Osteocyte (in vitro differentiated cells): ENCODE results near the gene KRT80. TPM values are rescaled to one million over a fixed set of nuclear protein-coding genes. Genes with fewer than 3 reads are reported as not detected.
A peak's percentile ranks its signal among the peaks of the same experiment; 100 is the strongest.

Source experiments
- DNase-seq: peaks from one replicate; pipeline ENCODE4 v3.0.0; 2021; ENCODE audit warnings: mixed read lengths; ENCODE audit not compliant: unreplicated experiment; ENCODE audit errors: extremely low spot score
- H3K27ac Mint-ChIP-seq: one replicate; pipeline ENCODE4 v1.8.0; 2021; ENCODE audit warnings: mild to moderate bottlenecking, mixed read lengths; ENCODE audit not compliant: unreplicated experiment
- H3K27me3 Mint-ChIP-seq: one replicate; pipeline ENCODE4 v1.8.0; 2021; ENCODE audit warnings: mixed read lengths; ENCODE audit not compliant: unreplicated experiment
- H3K36me3 Mint-ChIP-seq: one replicate; pipeline ENCODE4 v1.8.0; 2021; ENCODE audit warnings: mixed read lengths; ENCODE audit not compliant: unreplicated experiment
- H3K4me1 Mint-ChIP-seq: one replicate; pipeline ENCODE4 v1.8.0; 2021; ENCODE audit warnings: mixed read lengths; ENCODE audit not compliant: unreplicated experiment
- H3K4me3 Mint-ChIP-seq: one replicate; pipeline ENCODE4 v1.8.0; 2021; ENCODE audit warnings: mild to moderate bottlenecking, moderate library complexity, mixed read lengths; ENCODE audit not compliant: unreplicated experiment
- H3K9me3 Mint-ChIP-seq: one replicate; pipeline ENCODE4 v1.8.0; 2021; ENCODE audit warnings: mixed read lengths; ENCODE audit not compliant: unreplicated experiment
- total RNA-seq: library from RNA; stranded (reverse); gene quantifications from 2 replicates; pipeline ENCODE4 v1.2.1, GENCODE V29; 2021
- TF ChIP-seq, protein P1 (sequence below): fragments of 200-600 bp; sonication (generic); IDR thresholded peaks from 2 replicates; pipeline ENCODE4 v1.5.0; 2021; ENCODE audit warnings: antibody characterized with exemption, mild to moderate bottlenecking, moderate library complexity

KRT80 gene
- total RNA-seq, 1 donor from 2014 or later, result 9.9 TPM

DNA sequence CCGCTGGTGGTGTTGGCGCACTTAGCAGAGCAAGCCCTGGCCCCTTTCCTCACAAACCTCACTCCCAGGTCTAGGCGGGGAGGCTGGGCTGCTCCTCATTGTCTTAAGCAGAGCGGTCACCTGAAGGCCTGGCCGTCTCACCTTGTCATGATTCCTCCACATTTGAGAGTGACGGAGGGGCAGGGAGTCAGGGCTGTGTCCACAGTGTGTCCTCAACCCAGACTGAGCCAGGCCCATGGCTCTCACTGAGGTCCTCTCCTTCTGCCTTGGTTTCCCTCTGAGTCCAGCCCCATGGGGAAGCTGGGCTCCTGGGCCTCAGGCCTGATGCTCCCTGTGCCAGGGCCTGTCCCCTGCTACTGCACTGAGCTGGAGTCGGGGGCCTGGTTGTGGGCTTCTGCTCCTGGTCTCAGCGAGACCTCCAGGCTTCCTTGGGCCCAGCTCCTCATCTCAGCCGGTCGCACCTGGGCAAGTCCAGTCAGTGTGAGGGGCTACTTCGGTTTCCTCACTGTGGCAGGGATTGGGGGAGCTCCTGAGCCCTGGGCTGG lies 44.9 kb downstream of the KRT80 start:
- peak overlapping the region; percentile 96 for H3K27ac Mint-ChIP-seq
- H3K36me3 Mint-ChIP-seq, result no peaks in the 10 kb centered on the region
- H3K9me3 Mint-ChIP-seq, result no peaks in the 10 kb centered on the region
- H3K27me3 Mint-ChIP-seq, result no peaks in the 10 kb centered on the region
- TF ChIP-seq, protein P1, sequence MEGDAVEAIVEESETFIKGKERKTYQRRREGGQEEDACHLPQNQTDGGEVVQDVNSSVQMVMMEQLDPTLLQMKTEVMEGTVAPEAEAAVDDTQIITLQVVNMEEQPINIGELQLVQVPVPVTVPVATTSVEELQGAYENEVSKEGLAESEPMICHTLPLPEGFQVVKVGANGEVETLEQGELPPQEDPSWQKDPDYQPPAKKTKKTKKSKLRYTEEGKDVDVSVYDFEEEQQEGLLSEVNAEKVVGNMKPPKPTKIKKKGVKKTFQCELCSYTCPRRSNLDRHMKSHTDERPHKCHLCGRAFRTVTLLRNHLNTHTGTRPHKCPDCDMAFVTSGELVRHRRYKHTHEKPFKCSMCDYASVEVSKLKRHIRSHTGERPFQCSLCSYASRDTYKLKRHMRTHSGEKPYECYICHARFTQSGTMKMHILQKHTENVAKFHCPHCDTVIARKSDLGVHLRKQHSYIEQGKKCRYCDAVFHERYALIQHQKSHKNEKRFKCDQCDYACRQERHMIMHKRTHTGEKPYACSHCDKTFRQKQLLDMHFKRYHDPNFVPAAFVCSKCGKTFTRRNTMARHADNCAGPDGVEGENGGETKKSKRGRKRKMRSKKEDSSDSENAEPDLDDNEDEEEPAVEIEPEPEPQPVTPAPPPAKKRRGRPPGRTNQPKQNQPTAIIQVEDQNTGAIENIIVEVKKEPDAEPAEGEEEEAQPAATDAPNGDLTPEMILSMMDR, result no peak
- DNase-seq, result no peak
- H3K4me1 Mint-ChIP-seq, result peaks cover 82% of the 10 kb centered on the region
- no peak overlapping the region for H3K4me3 Mint-ChIP-seq

DNA sequence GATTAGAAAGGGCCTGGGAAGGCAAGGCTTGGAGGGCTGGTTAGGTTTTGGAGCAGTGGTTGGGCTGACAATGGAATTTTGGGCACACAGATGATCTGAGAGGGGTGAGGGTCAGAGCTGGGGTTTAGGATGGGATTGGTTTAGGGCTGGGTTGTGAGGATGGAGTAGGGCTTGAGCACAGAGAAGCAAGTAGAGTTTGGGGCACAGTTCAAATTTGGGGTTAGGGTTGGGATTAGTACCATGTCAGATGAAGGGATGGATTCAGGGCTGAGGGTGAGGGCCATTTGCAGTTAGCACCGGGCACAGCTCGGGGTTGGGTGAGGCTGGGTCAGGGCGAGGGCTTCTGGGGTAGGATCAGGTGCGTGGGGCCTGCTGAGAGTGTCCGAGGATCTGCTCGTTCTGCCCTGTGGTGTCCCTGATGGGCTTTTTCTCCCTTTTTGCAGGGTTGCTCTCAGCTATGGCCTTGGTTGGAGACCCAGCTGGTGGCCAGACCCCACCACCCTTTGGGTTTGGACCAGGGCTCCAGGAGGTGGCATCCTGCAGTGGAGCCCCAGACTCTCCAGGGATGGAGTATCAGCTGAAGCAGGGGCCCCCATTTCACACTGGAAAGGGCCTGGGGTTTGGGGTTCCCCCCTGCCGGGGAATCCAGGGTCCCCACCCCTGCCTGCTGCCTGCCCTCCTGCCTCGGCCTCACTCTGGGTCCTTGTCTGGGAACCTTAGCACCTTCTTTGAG lies 45.6 kb downstream of the KRT80 start:
- H3K27ac Mint-ChIP-seq, result peak overlapping the region; percentile 96
- TF ChIP-seq, protein P1, result no peak
- H3K27me3 Mint-ChIP-seq, result no peaks in the 10 kb centered on the region
- no peaks in the 10 kb centered on the region for H3K36me3 Mint-ChIP-seq
- peaks cover 76% of the 10 kb centered on the region for H3K4me1 Mint-ChIP-seq
- no peak overlapping the region for H3K4me3 Mint-ChIP-seq
- DNase-seq, result no peak
- H3K9me3 Mint-ChIP-seq, result no peaks in the 10 kb centered on the region

DNA sequence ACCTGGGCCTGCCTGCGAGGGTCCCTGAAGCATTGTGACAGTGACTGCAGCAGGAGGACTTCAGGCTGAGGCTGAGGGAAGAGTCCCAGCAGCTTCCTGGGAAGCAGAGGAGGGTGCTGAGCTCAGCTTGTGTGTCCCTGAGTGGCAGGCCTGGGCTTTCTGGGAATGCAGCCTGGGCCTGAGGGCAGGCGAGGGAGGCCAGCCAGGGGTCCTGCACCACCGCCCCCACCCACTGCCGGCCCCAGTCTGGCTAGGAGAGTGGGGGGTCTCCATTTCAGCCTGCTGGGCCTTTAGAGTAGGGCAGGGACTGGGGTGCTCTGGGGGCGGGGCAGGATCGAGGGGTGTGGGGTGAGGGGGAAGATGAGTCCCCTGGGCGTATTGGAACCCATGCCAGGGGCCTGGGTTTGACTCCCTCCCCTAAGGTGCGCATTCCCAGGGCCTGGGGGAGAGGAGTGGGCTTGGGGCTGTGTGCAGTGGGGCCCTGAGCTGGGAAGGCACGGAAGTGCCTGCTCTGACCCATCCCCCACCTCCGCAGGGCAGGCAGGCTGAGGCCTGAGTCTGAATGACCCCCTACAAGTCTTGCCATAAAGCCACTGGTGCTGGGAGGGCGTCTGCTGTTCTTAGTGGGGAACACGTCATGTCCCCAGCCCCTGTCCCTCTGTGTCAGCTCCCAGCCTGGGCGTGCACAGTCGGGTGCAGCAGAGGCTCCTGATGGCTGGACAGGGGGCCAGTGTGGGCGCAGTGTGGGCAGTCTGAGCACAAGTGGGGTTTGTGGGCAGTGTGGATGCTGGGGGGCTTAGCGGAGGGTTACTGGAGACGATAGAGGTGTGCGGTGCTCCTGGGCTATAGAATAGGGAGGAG lies 46.4 kb downstream of the KRT80 start:
- TF ChIP-seq, protein P1, result no peak
- H3K27me3 Mint-ChIP-seq, result no peaks in the 10 kb centered on the region
- H3K9me3 Mint-ChIP-seq, result no peaks in the 10 kb centered on the region
- H3K27ac Mint-ChIP-seq, result peak overlapping the region; percentile 96
- peaks cover 72% of the 10 kb centered on the region for H3K4me1 Mint-ChIP-seq
- DNase-seq, result no peak
- H3K36me3 Mint-ChIP-seq, result no peaks in the 10 kb centered on the region
- no peak overlapping the region for H3K4me3 Mint-ChIP-seq

DNA sequence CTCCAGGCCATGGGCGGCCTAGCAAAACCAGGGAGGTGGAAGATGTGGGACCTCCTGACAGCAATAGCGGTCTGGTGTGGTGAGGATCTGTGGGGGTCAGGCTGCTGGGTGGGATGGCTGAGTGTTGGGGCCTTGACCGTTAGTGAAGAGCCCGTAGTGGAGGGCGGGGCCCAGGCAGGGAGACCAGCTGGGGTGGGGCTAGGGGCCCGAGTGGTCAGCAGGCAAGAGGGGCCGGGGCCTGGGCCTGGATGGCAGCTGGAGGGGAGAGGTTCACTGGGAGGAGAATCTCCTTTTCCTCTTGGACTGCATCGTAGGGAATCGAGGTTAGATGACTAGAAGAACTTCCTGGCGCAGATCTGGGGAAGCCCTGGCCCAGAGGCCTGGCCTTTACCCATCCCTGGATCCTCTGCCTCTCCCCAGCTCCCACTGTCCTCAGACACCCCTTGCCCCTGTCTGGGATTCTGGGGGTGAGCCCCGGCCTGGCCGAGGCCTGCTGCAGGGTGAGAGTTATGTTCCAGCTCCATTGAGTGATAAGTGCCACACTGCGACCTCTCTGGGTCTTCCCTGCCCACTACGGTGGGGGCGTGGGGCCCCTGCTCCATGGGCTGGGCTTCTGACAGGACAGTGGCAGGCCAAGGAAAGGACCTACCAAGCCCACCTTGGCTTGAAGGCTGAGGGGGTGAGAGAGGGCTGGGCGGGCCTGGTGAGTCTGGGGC lies 47.1 kb downstream of the KRT80 start:
- Mint-ChIP-seq H3K36me3 (no peaks in the 10 kb centered on the region), H3K9me3 (no peaks in the 10 kb centered on the region), H3K4me3 (no peak overlapping the region), H3K4me1 (peaks cover 67% of the 10 kb centered on the region), H3K27ac (peak overlapping the region; percentile 70), H3K27me3 (no peaks in the 10 kb centered on the region)
- DNase-seq, result no peak
- TF ChIP-seq, protein P1, result no peak
